GM12872 (cell line): Measurements from ENCODE around the gene PAX5.

ENCODE experiments used
- TF ChIP-seq, protein P1 (sequence below): IDR thresholded peaks from 3 replicates; pipeline ENCODE4 v1.5.1; 2011; ENCODE audit warnings: low read depth, mild to moderate bottlenecking, low read length, moderate library complexity; ENCODE audit not compliant: insufficient read depth

PAX5 gene

DNA sequence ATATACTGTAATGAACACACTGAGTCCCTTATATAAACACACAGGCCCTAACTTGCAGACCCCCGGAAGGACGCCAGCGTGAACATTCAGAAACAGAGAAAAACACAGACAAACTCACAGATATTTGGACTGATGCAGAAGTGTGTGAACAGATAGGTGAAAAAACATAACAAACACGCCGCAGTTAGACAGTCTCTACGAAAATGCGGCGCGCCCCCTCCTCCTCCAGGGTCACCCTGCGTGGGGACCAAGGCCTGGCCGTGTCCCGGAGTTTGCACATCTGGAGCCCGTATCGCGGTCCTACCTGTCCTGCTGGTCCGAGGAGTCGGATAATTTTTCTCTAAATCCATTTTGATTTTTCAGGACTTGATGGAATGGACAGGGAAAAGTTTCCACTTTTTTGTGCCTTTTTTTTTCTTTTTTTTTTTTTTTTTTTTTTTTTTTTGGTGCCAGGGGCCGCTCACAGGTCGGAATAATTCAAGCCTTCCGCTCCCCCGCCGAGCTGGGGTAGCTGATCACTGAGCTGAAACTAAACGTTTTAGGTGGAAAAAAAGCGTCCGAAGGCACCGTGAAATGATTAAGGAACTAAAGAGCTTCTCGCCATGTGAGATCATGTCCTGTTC, at the start of gene PAX5:
Gene PAX5 (minus strand): TSS at position 587 of the 623 bp plus-strand sequence. CDS start 237 bp downstream, at position 350.
- TF ChIP-seq, protein P1, sequence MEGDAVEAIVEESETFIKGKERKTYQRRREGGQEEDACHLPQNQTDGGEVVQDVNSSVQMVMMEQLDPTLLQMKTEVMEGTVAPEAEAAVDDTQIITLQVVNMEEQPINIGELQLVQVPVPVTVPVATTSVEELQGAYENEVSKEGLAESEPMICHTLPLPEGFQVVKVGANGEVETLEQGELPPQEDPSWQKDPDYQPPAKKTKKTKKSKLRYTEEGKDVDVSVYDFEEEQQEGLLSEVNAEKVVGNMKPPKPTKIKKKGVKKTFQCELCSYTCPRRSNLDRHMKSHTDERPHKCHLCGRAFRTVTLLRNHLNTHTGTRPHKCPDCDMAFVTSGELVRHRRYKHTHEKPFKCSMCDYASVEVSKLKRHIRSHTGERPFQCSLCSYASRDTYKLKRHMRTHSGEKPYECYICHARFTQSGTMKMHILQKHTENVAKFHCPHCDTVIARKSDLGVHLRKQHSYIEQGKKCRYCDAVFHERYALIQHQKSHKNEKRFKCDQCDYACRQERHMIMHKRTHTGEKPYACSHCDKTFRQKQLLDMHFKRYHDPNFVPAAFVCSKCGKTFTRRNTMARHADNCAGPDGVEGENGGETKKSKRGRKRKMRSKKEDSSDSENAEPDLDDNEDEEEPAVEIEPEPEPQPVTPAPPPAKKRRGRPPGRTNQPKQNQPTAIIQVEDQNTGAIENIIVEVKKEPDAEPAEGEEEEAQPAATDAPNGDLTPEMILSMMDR, result no peak

DNA sequence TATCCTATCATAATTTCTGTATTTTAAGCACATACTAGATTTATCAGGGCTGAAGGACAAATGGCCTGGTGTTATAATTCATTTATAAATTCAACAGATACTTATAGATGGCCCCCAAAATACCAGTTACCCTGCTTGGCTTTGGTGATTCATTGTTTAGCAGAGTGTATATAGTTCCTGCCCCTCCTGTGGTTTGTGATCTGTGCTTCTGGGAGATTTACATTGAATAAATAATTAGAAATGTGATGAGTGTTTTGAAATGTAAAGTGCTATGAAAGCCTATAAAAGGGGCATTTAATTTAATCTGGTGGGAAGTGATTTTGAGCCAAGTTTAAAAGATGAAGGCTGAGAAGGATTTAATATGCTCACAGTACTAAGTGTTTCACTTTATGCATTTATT, 49.6 kb upstream of the PAX5 start:
- TF ChIP-seq, protein P1, result no peak

DNA sequence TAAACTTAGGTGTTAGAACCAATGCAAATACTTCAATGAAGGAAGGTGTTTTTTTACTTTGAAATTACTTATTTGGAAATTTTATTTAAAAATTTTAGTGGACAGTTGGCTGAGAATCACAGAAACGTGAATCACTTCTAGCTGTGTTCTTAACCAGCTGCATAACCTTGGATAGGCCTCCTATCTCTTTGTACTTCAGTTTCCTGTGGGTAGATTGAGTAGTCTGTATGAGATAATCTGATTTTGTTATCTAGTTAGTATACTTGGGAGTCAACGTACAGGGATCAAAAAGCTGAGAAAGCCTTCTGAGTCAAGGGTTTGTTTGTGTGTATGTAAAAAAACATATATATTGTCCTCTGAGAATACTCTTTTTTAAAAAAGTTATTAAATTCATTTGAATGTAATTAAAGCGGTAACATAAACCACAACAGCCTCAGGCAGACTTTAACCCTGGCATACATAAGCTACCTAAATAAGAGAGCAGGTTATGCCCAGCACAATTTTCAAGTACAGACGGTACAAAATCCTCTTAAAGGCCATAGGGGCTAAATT, 48.2 kb upstream of the PAX5 start:
- TF ChIP-seq, protein P1, result no peak

DNA sequence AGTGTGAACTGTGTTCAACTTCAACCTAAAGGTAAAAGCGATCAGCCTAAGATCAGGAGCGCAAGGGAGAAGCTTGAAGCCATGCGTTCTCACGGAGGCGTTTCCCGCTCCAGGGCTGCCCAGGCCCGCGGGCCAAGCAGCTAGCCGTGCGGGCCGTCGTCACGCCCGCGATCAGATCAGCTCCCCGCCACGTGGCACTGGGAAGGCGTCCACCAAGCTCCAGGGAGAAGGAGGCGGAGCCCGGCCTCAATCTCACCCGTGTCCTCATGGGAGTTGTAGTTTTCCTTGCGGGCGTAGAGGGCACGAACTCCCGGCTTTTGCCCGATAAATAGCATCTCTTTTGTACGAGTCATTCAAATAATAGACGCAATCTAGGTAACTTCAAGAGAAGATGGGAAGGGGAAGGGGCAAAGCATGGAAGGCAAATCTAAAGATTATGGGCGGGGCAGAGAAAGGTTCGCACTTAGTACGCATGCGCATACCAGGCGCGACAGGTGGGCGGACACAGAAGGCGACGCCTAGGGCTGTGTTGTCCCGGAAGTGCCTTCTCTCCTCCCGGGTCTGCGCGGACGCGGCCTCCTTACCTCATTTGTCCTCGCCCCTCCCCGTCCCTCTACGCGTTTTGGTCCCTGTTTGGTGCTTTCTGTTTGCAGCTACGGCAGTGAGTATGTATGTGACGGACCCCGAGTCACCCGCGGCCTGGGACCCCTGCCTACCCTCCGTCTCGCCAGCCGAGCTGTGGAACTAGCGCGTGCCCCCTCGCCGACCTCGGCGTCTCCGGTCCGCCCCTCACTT, 45.5 kb upstream of the PAX5 start:
- TF ChIP-seq, protein P1, result no peak

DNA sequence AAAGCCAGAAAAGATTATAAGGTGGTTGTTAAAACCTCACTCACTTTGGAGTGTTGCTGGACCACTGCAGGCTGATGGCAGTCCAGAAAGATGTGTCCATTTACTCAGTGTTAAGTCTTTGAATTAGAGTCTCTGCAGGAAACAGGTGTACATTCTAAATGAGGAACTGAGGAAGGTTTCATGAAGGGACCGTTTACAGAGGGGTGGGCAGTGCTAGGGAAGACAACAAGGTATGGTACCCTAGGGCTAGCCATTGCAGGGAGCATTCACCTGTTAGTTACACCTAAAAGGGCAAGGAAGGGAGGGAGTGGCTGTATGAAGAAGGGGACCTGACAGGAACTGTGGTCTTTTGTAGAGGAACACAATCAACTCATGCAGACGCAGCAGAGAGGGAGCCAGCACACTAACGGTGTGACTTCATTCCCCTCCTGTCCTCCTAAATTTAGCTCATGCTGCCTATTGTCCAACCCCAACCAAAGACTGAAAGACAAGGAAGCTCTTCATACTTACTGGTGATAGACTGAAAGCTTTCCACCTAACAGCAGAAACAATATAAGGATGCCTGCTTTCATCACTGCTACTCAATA, 32.2 kb upstream of the PAX5 start:
- TF ChIP-seq, protein P1, result no peak

DNA sequence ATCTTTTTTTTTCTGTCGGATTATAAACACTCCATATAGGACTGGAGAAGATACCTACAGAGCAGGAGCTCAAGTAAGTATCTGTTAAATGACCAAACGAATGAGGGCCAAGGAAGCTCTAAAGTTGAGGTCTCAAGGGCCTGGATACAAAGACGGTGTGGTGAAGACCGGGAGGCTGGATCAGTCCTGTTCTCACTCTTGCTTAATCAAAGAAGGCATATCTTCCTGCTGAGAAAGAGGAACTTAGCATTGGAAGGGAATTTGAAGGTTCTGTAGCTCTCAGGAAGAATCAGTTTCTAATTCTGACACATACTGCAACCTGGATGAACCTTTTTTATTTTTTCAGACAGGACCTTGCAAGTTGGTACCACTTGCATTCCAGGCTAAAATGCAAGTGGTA, 28.3 kb upstream of the PAX5 start:
- TF ChIP-seq, protein P1, result no peak

DNA sequence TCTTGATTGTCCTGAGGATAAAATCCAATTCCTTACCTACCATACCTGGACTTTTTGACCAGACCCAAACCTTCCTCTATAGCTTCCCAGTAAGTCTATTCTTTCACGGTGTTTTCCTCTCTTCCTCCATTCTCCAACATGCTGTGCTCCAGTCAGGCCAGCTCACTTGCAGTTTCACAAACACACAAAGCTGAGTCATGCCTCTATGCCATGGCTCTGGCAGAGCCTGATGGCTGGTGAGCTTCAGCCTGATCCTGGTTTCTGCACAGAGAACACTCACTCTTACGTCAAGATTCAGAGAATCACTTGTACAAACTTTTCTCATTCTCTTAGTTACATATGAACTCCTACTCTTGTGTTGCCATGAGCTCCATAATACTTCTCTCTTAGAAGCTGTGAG, 27.7 kb upstream of the PAX5 start:
- TF ChIP-seq, protein P1, result no peak
